GM12878 (cell line): ENCODE data around the gene HIPK4. TPM values are rescaled to one million over a fixed set of nuclear protein-coding genes. Genes with fewer than 3 reads are reported as not detected.

Experiments
- ATAC-seq: fragments of 200-7000 bp; cut with Tn5 transposase; 3 replicates; pipeline ENCODE4 v1.9.1; 2020; ENCODE audit warnings: mild to moderate bottlenecking, moderate library complexity
- BruUV-seq: library from RNA; stranded (reverse); fragments of 400-500 nt; replicated peaks from 2 replicates; lab custom pipeline; 2021; lab: Mats Ljungman, UMichigan
- CTCF ChIA-PET: fragments of 300-600 bp; sonication (Branson Sonifier 250); formaldehyde crosslinking; extraction: SDS; loops from one replicate; lab custom pipeline; 2021; ENCODE audit warnings: inconsistent platforms; lab: Yijun Ruan, JAX
- POLR2A ChIA-PET: fragments of 350-600 bp; formaldehyde crosslinking; extraction: SDS; loops from one replicate; lab custom pipeline; 2021; ENCODE audit warnings: inconsistent platforms; lab: Charles Lee
- RAD21 ChIA-PET: fragments of 300-600 bp; sonication (Branson Sonifier 250); formaldehyde crosslinking; loops from one replicate; lab custom pipeline; 2023; ENCODE audit warnings: antibody characterized with exemption; ENCODE audit not compliant: unreplicated experiment; lab: Charles Lee
- SMC1A ChIA-PET: fragments of 300-600 bp; sonication (Branson Sonifier 250); formaldehyde crosslinking; loops from one replicate; lab custom pipeline; 2023; ENCODE audit not compliant: unreplicated experiment, uncharacterized antibody; lab: Charles Lee
- DNase-seq: peaks from one replicate; pipeline ENCODE4 v3.0.0-alpha.2; 2011; ENCODE audit warnings: low read depth, low spot score
- FAIRE-seq: peaks from 3 replicates; lab custom pipeline; 2011; peaks lifted over from hg19 to GRCh38; lab: Jason Lieb, UNC
- H2AFZ ChIP-seq: 2 replicates; pipeline ENCODE4 v1.6.0; 2011; ENCODE audit warnings: low read depth, low read length, control low read depth; ENCODE audit not compliant: control insufficient read depth
- H3K27ac ChIP-seq: 2 replicates; pipeline ENCODE4 v1.5.1; 2011; ENCODE audit warnings: control low read depth; ENCODE audit not compliant: control insufficient read depth, insufficient read depth
- H3K27me3 ChIP-seq, 2 experiments: replicated peaks in 1 of 2; 2 replicates each; pipeline versions ENCODE4 v1.6.0 to v1.6.1; 2011; ENCODE audit warnings: low read length in 1 of 2; ENCODE audit not compliant: control insufficient read depth in 2 of 2, insufficient read depth in 2 of 2
- H3K36me3 ChIP-seq, 2 experiments: 2 replicates each; pipeline ENCODE4 v1.5.1; 2011; ENCODE audit warnings: low read length in 1 of 2; ENCODE audit not compliant: control insufficient read depth in 2 of 2, insufficient read depth in 2 of 2
- H3K4me1 ChIP-seq: 2 replicates; pipeline ENCODE4 v1.6.1; 2011; ENCODE audit warnings: mild to moderate bottlenecking, low read length, moderate library complexity, mixed read lengths; ENCODE audit not compliant: control insufficient read depth, insufficient read depth
- H3K4me2 ChIP-seq: 2 replicates; pipeline ENCODE4 v1.6.0; 2011; ENCODE audit warnings: control low read depth; ENCODE audit not compliant: control insufficient read depth, insufficient read depth
- H3K4me3 ChIP-seq: fragments of 200-600 bp; sonication (generic); 2 replicates; pipeline ENCODE4 v1.5.1; 2016
- H3K79me2 ChIP-seq: 2 replicates; pipeline ENCODE4 v1.6.0; 2011; ENCODE audit warnings: low read length; ENCODE audit not compliant: control insufficient read depth, insufficient read depth
- H3K9ac ChIP-seq: 2 replicates; pipeline ENCODE4 v1.8.0; 2011; ENCODE audit warnings: low read length, control low read depth, mixed read lengths; ENCODE audit not compliant: control insufficient read depth, insufficient read depth
- H3K9me3 ChIP-seq: replicated peaks from 3 replicates; pipeline ENCODE4 v1.5.1; 2011; ENCODE audit warnings: mild to moderate bottlenecking, low read length; ENCODE audit not compliant: control insufficient read depth, insufficient read depth
- H4K20me1 ChIP-seq: 2 replicates; pipeline ENCODE4 v1.6.0; 2011; ENCODE audit not compliant: control insufficient read depth, insufficient read depth
- BHLHE40 ChIP-seq, 2 experiments: fragments of 450-650 bp in 1 of 2; IDR thresholded peaks; 2 replicates each; pipeline ENCODE4 v1.6.1; 2011 to 2017; ENCODE audit warnings: low read depth in 2 of 2, borderline replicate concordance in 1 of 2, improper control_type of control experiment in 1 of 2, low read length in 1 of 2, mild to moderate bottlenecking in 1 of 2
- CEBPZ ChIP-seq: fragments of 150-350 bp; IDR thresholded peaks from 2 replicates; pipeline ENCODE4 v1.6.1; 2016; ENCODE audit warnings: low read depth, low read length
- EED ChIP-seq: sonication (generic); IDR thresholded peaks from 2 replicates; pipeline ENCODE4 v1.6.1; 2016; ENCODE audit warnings: antibody characterized with exemption, low read depth
- ESRRA ChIP-seq: IDR thresholded peaks from 2 replicates; pipeline ENCODE4 v1.6.1; 2012; ENCODE audit warnings: mild to moderate bottlenecking, low read length, improper control_type of control experiment
- GATAD2B ChIP-seq: fragments of 450-650 bp; conservative IDR thresholded peaks from 2 replicates; pipeline ENCODE4 v1.6.1; 2017; ENCODE audit warnings: low read depth, mild to moderate bottlenecking, moderate library complexity
- JUND ChIP-seq: IDR thresholded peaks from 2 replicates; pipeline ENCODE4 v1.6.1; 2012; ENCODE audit warnings: low read depth, mild to moderate bottlenecking, low read length, improper control_type of control experiment, moderate library complexity
- MAX ChIP-seq: IDR thresholded peaks from 2 replicates; pipeline ENCODE4 v1.6.1; 2012; ENCODE audit warnings: low read depth, low read length, improper control_type of control experiment
- NFXL1 ChIP-seq: fragments of 450-650 bp; IDR thresholded peaks from 2 replicates; pipeline ENCODE4 v1.6.1; 2017; ENCODE audit warnings: antibody characterized with exemption, mild to moderate bottlenecking, borderline replicate concordance
- PAX8 ChIP-seq: fragments of 450-650 bp; IDR thresholded peaks from 2 replicates; pipeline ENCODE4 v1.6.1; 2017; ENCODE audit warnings: mild to moderate bottlenecking, moderate library complexity
- RB1 ChIP-seq: fragments of 450-650 bp; formaldehyde crosslinking; IDR thresholded peaks from 2 replicates; pipeline ENCODE4 v1.6.1; 2017; ENCODE audit warnings: mild to moderate bottlenecking, borderline replicate concordance
- REST ChIP-seq: IDR thresholded peaks from 2 replicates; pipeline ENCODE4 v1.6.1; 2012; ENCODE audit warnings: mild to moderate bottlenecking, low read depth, low read length
- SMAD1 ChIP-seq: fragments of 450-650 bp; IDR thresholded peaks from 2 replicates; pipeline ENCODE4 v1.6.1; 2018; ENCODE audit warnings: mild to moderate bottlenecking, low read depth; ENCODE audit not compliant: partially characterized antibody
- TCF3 ChIP-seq: IDR thresholded peaks from 2 replicates; pipeline ENCODE4 v1.6.1; 2012; ENCODE audit warnings: low read depth, mild to moderate bottlenecking, low read length, borderline replicate concordance; ENCODE audit not compliant: insufficient read depth
- WGBS: methylation state at CpG from one replicate; pipeline ENCODE4 v1.1.6; 2016; ENCODE audit warnings: low lambda C conversion rate; ENCODE audit not compliant: insufficient replicate concordance, insufficient coverage; ENCODE audit errors: missing lambda C conversion rate; 5-methylcytosine and 5-hydroxymethylcytosine counted together
- in situ Hi-C: fragments of 300-500 bp; cut with MboI; formaldehyde crosslinking; loops from 9 replicates; pipeline ENCODE4 v1.14.3; 2018; ENCODE audit warnings: mixed read lengths
- intact Hi-C: fragments of 100-400 bp; cut with micrococcal nuclease; formaldehyde crosslinking; loops from one replicate; pipeline ENCODE4 v1.14.2; 2022; ENCODE audit not compliant: unreplicated experiment
- polyA plus RNA-seq, 11 experiments: library from polyadenylated mRNA; depleted of rRNA in 4 of 11; unstranded in 6 of 11; stranded (reverse) in 5 of 11; fragments of >200 nt; fragmentation: Nextera tagmentation in 4 of 11; fragmentation: Illumina TruSeq in 1 of 11; extraction: Ambion mirVana in 4 of 11; extraction: Trizol in 1 of 11; gene quantifications; 1 replicate in 1 of 11; 2 replicates in 10 of 11; pipeline versions ENCODE4 v1.2.1 to v1.2.3, GENCODE V29; 2011 to 2016; ENCODE audit warnings: inconsistent platforms in 2 of 11, missing spikeins in 2 of 11, low read depth in 1 of 11
- total RNA-seq, 4 experiments: library from RNA; depleted of rRNA in 3 of 4; stranded (reverse); fragments of >200 nt in 3 of 4; fragmentation: Illumina TruSeq in 1 of 4; extraction: Trizol in 1 of 4; gene quantifications; 2 replicates each; pipeline versions ENCODE4 v1.2.1 to v1.2.3, GENCODE V29; 2013 to 2021

Gene HIPK4
- total and polyA plus RNA-seq, 10 of the 15 experiments (the other 5 are each of a cell fraction or from before 2014, with no cell fraction given) = 0.07 to 0.13 (median 0.08) TPM; not detected in 7

- TF ChIP-seq REST = no peak
- TF ChIP-seq JUND = no peak
- TF ChIP-seq RB1 = no peak
Observed at GRCh38 chr19:40394816-40395210, 4.8 kb upstream of the HIPK4 start (continued).

GRCh38 chr19:40393894-40394815, 4.2 kb upstream of the HIPK4 start:
- H4K20me1 ChIP-seq = no peaks in the 10 kb centered on the region
- WGBS = 61% methylated on average over 36 of the region's 41 CpGs
- H3K4me2 ChIP-seq = no peak overlapping the region
- in situ Hi-C loops (no loop called here), intact Hi-C loops (no loop called here)
- H2AFZ ChIP-seq = no peak overlapping the region
- RAD21 ChIA-PET = no interaction called here
- no peak for DNase-seq
- no peaks in the 10 kb centered on the region for H3K79me2 ChIP-seq
- ATAC-seq = no peak
- peaks cover 5% of the 10 kb centered on the region for H3K4me1 ChIP-seq
- H3K9me3 ChIP-seq = no peaks in the 10 kb centered on the region
- SMC1A ChIA-PET = no interaction called here
- H3K36me3 ChIP-seq = no peaks in the 10 kb centered on the region
- BruUV-seq = no TSS peak
- no peak overlapping the region for H3K9ac ChIP-seq
- FAIRE-seq = no peak
- no peaks in the 10 kb centered on the region for H3K27me3 ChIP-seq
- no peak overlapping the region for H3K4me3 ChIP-seq
- no peak overlapping the region for H3K27ac ChIP-seq
- POLR2A ChIA-PET = no interaction called here
- CTCF ChIA-PET = no interaction called here
- TF ChIP-seq BHLHE40 (IDR thresholded peaks at IDR 0.05; ENCODE audit: borderline replicate concordance in 1 of 2, low read depth in 2 of 2, low read length in 1 of 2) (no peak), SMAD1 (no peak), CEBPZ (no peak), GATAD2B (no peak), MAX (no peak), TCF3 (no peak), PAX8 (no peak), EED (no peak), ESRRA (no peak), NFXL1 (no peak)
